ENCODE results near the gene ARL16.

Gene ARL16

GRCh38 chr17:81715107-81715871 is 31.7 kb upstream of the ARL16 start:
- no peak for TF ChIP-seq CTCF (IDR thresholded peaks at IDR 0.05; ENCODE audit: borderline replicate concordance, insufficient read depth, low read depth, low read length)
- no peak overlapping the region for H3K4me3 ChIP-seq (ENCODE audit: low read depth, low read length)

- no peak for TF ChIP-seq CTCF (IDR thresholded peaks at IDR 0.05; ENCODE audit: borderline replicate concordance, insufficient read depth, low read depth, low read length)
- H3K4me3 ChIP-seq (ENCODE audit: low read depth, low read length) = no peak overlapping the region
Measured at GRCh38 chr17:81714412-81715106, 31.0 kb upstream of the ARL16 start.

- no peak for TF ChIP-seq CTCF (IDR thresholded peaks at IDR 0.05; ENCODE audit: borderline replicate concordance, insufficient read depth, low read depth, low read length)
- no peak overlapping the region for H3K4me3 ChIP-seq (ENCODE audit: low read depth, low read length)
Measured at GRCh38 chr17:81713556-81714411, 30.2 kb upstream of the ARL16 start.

GRCh38 chr17:81713004-81713555 is 29.5 kb upstream of the ARL16 start:
- H3K4me3 ChIP-seq (ENCODE audit: low read depth, low read length) = peak overlapping the region; percentile 72

GRCh38 chr17:81712468-81713003 is 28.9 kb upstream of the ARL16 start:
- peak overlapping the region; percentile 72 for H3K4me3 ChIP-seq (ENCODE audit: low read depth, low read length)
- TF ChIP-seq CTCF (IDR thresholded peaks at IDR 0.05; ENCODE audit: borderline replicate concordance, insufficient read depth, low read depth, low read length) = 0 out of 2 replicates have a peak, but pooled peaks have one; percentile 24

More at GRCh38 chr17:81713004-81713555, 29.5 kb upstream of the ARL16 start:
- no peak for TF ChIP-seq CTCF (IDR thresholded peaks at IDR 0.05; ENCODE audit: borderline replicate concordance, insufficient read depth, low read depth, low read length)

GRCh38 chr17:81711814-81712467 is 28.3 kb upstream of the ARL16 start, which contains the start of gene SLC25A10:
Gene SLC25A10 (plus strand): TSS chr17:81712284. CDS start chr17:81712427, 143 bp downstream.
- TF ChIP-seq CTCF (IDR thresholded peaks at IDR 0.05; ENCODE audit: borderline replicate concordance, insufficient read depth, low read depth, low read length) = no peak

More at GRCh38 chr17:81711814-81712467, 28.3 kb upstream of the ARL16 start, which contains the start of gene SLC25A10:
- peak within 1 kb of the TSS; percentile 72 for H3K4me3 ChIP-seq (ENCODE audit: low read depth, low read length)
